NCI-H460 (cell line): ENCODE measurements around the gene MTX3. TPM values are rescaled to one million over a fixed set of nuclear protein-coding genes. Genes with fewer than 3 reads are reported as not detected.

Experiments
- DNase-seq: peaks from one replicate; pipeline ENCODE4 v3.0.0-alpha.2; 2016; ENCODE audit warnings: low read depth; ENCODE audit errors: extremely low read depth
- small RNA-seq, 2 experiments: library from RNA; depleted of rRNA; stranded (forward); fragments of <200 nt; gene quantifications; one replicate each; pipeline ENCODE3, GENCODE V24; 2014
- total RNA-seq: library from RNA; depleted of rRNA; stranded (reverse); fragments of >200 nt; shearing (Covaris generic); gene quantifications from 2 replicates; pipeline ENCODE4 v1.2.3, GENCODE V29; 2014; rRNA removed

MTX3 gene
- total RNA-seq, 1 experiment from 2014 or later: 46.9 TPM

GRCh38 chr5:79936646-79937216, 54.3 kb downstream of the MTX3 start:
- DNase-seq: no peak

- DNase-seq: no peak
Measured at GRCh38 chr5:79936002-79936645, 54.9 kb downstream of the MTX3 start.

GRCh38 chr5:79934681-79935080, 56.4 kb downstream of the MTX3 start:
- no peak for DNase-seq

GRCh38 chr5:79932510-79933504, 58.3 kb downstream of the MTX3 start:
- DNase-seq: no peak

GRCh38 chr5:79931866-79932265, 59.2 kb downstream of the MTX3 start:
- no peak for DNase-seq

- DNase-seq: no peak
Measured at GRCh38 chr5:79931409-79931808, 59.7 kb downstream of the MTX3 start.

- DNase-seq: no peak
Measured at GRCh38 chr5:79929095-79929494, 62.0 kb downstream of the MTX3 start.

Small RNA genes lying within 50 kb of the gene (small RNA-seq; reads per million reads assigned to genes)
- 0 reads per million in 2 experiments for gene TRMT112P2

Other genes starting within 250 kb of the MTX3 start
- 0.17 TPM in 1 of 2 replicates, not detected in the other for gene THBS4, start 44.1 kb upstream of the MTX3 start, total RNA-seq